G401.6 (cell line): ENCODE data around the gene OR12D1.
"Not testable (repeated sequence)": the region's sequence is repeated elsewhere in the genome, so short reads cannot be mapped to it uniquely, and the experiment has no call there.

Source experiments
- FAIRE-seq: peaks from 2 replicates; lab custom pipeline; 2012; peaks lifted over from hg19 to GRCh38; lab: Jason Lieb, UNC

The OR12D1 gene

GRCh38 chr6:29414588-29414987, at the start of gene OR12D1:
Gene OR12D1, plus strand, starts transcription at chr6:29414928.
- FAIRE-seq: no peak

GRCh38 chr6:29368765-29369164, 46.0 kb upstream of the OR12D1 start, which contains the start of gene OR5V1:
Gene OR5V1, minus strand, starts transcription at chr6:29368865. Its CDS starts 12,670 bp downstream, at chr6:29356195.
- FAIRE-seq: no peak

- no peak for FAIRE-seq
These were observed 39.5 kb upstream of the OR12D1 start, which contains the start of gene OR12D3 for GRCh38 chr6:29375191-29375590. Gene OR12D3, minus strand, starts transcription at chr6:29375291. Its CDS starts 4 bp downstream, at chr6:29375287.

GRCh38 chr6:29376003-29376402, 38.7 kb upstream of the OR12D1 start:
- FAIRE-seq: no peak

- FAIRE-seq: no peak
These were observed 26.2 kb upstream of the OR12D1 start for GRCh38 chr6:29388533-29388932.

- FAIRE-seq: no peak
These were observed 19.4 kb upstream of the OR12D1 start, which contains the start of gene OR12D2 for GRCh38 chr6:29395331-29395730. Gene OR12D2, plus strand, starts transcription at chr6:29395631. Its CDS starts 1,069 bp downstream, at chr6:29396700.

- no peak for FAIRE-seq
These were observed 15.2 kb upstream of the OR12D1 start for GRCh38 chr6:29399525-29399924.

- FAIRE-seq: no peak
These were observed 10.9 kb upstream of the OR12D1 start for GRCh38 chr6:29403801-29404200.

- no peak for FAIRE-seq
These were observed 4.8 kb downstream of the OR12D1 start for GRCh38 chr6:29419516-29419915.

- no peak for FAIRE-seq
These were observed 9.4 kb downstream of the OR12D1 start for GRCh38 chr6:29424168-29424567.

GRCh38 chr6:29424575-29424974, 9.8 kb downstream of the OR12D1 start:
- FAIRE-seq: no peak

- FAIRE-seq: no peak
These were observed 10.3 kb downstream of the OR12D1 start for GRCh38 chr6:29425075-29425474.

- FAIRE-seq: no peak
These were observed 11.9 kb downstream of the OR12D1 start for GRCh38 chr6:29426654-29427053.

- FAIRE-seq: not testable (repeated sequence)
These were observed 22.0 kb downstream of the OR12D1 start for GRCh38 chr6:29436730-29437129.

- no peak for FAIRE-seq
These were observed 24.3 kb downstream of the OR12D1 start, which contains the start of gene OR10C1 for GRCh38 chr6:29439006-29439405. Gene OR10C1, plus strand, starts transcription at chr6:29439306. Its CDS starts 710 bp downstream, at chr6:29440016.

GRCh38 chr6:29442719-29443118, 28.0 kb downstream of the OR12D1 start:
- FAIRE-seq: no peak

- not testable (repeated sequence) for FAIRE-seq
These were observed 29.3 kb downstream of the OR12D1 start for GRCh38 chr6:29444031-29444430.

- FAIRE-seq: no peak
These were observed 32.9 kb downstream of the OR12D1 start for GRCh38 chr6:29447670-29448069.

- FAIRE-seq: no peak
These were observed 36.9 kb downstream of the OR12D1 start for GRCh38 chr6:29451471-29452193.

- FAIRE-seq: no peak
These were observed 42.2 kb downstream of the OR12D1 start, which contains the start of the genes OR11A1 and OR2H1 for GRCh38 chr6:29456971-29457370. Gene OR11A1, minus strand, starts transcription at chr6:29457071. Its CDS starts 29,430 bp downstream, at chr6:29427641. Gene OR2H1, plus strand, starts transcription at chr6:29457155. Its CDS starts 4,615 bp downstream, at chr6:29461770.

- no peak for FAIRE-seq
These were observed 46.5 kb downstream of the OR12D1 start for GRCh38 chr6:29461021-29461814.

GRCh38 chr6:29462022-29462421, 47.3 kb downstream of the OR12D1 start:
- no peak for FAIRE-seq

GRCh38 chr6:29465279-29465678, 50.6 kb downstream of the OR12D1 start:
- no peak for FAIRE-seq
